Uterus (tissue), 2 donors: ENCODE data around the gene OR5K1.

Experiments
- CTCF ChIP-seq, 4 experiments: fragments of 200-600 bp in 2 of 4; fragments of 450-650 bp in 2 of 4; sonication (generic) in 2 of 4; IDR thresholded peaks; one replicate each; pipeline ENCODE4 v1.5.1; 2016 to 2019; ENCODE audit warnings: antibody characterized with exemption in 4 of 4, mild to moderate bottlenecking in 2 of 4, moderate library complexity in 1 of 4
- POLR2A ChIP-seq, 2 donors: fragments of 450-650 bp; IDR thresholded peaks; one replicate each; pipeline ENCODE4 v1.6.1; 2016; ENCODE audit warnings: antibody characterized with exemption in 2 of 2, mild to moderate bottlenecking in 1 of 2, moderate library complexity in 1 of 2

GRCh38 chr3:98434412-98434811 lies 28.6 kb upstream of the OR5K1 start:
- no peak for TF ChIP-seq CTCF (IDR thresholded peaks at IDR 0.05)
- no peak for TF ChIP-seq POLR2A (IDR thresholded peaks at IDR 0.05)
